OCI-LY1 (cell line): Measurements from ENCODE around the gene CASP6.

ENCODE experiments used
- CTCF ChIP-seq: fragments of 200-600 bp; sonication (generic), shearing (Covaris generic); IDR thresholded peaks from 2 replicates; pipeline ENCODE4 v1.5.1; 2017; ENCODE audit warnings: mild to moderate bottlenecking, antibody characterized with exemption, low read length, moderate library complexity, mixed read lengths
- EZH2 ChIP-seq: fragments of 200-600 bp; sonication (generic), shearing (Covaris generic); IDR thresholded peaks from 2 replicates; pipeline ENCODE4 v1.8.0; 2017; ENCODE audit warnings: borderline replicate concordance, mixed run types, mild to moderate bottlenecking, antibody characterized with exemption, low read length, moderate library complexity, mixed read lengths

GRCh38 chr4:109671350-109671749, 31.9 kb downstream of the CASP6 start:
- no peak for TF ChIP-seq CTCF
- TF ChIP-seq EZH2, result no peak
